ENCODE results near the gene FAM107B.
"Not testable (repeated sequence)": the region's sequence is repeated elsewhere in the genome, so short reads cannot be mapped to it uniquely, and the experiment has no call there.

FAM107B gene

DNA sequence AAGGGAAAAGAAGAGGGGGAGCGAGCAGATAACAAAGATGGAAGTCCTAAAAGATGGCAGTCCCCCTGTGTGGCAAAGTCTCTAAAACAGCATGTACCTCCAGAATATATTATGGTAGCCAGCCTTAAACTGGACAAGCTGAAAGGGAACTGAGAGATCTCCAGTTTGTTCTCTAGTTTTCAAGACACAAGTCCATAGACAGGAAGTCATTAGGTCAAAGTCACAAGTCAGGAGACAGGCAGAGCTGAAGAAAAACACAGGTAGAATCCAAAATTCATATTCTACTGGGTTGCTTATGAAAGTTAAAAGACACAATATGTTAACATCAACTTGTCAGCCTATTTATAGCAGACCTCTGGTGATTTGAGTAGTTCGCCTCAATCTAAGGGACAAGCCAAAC, 38.7 kb downstream of the FAM107B start:
- DNase-seq (ENCODE audit: low read depth): no peak

DNA sequence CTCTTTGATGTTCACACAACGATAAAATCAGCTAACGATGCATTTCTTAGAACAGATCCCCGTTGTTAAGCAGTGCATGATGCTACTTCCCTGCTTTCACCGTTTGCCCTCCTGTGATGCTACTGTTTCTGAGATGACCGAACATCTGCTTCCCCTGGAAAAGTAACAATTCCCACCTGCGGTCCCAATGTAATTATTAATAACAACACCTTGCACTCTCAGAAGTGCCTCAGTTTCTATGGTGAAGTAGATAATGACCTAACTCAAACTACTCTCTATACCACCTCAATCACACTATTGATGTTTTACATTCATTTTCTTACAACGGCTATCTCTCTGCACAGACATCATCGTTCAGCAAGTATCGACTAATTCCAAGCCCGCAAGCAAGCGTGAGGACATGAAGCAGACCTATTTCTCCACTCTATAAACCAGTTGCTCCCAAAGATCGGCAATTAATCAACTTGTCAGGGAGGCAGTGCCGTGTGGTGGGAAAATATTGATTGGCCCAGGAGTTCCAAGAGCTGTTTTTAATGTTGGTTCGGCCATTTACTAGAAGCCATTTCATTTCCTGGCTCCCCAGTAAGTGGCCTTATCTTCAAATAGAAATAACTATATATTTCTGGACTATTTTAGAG, 42.7 kb downstream of the FAM107B start:
- DNase-seq (ENCODE audit: low read depth): no peak

DNA sequence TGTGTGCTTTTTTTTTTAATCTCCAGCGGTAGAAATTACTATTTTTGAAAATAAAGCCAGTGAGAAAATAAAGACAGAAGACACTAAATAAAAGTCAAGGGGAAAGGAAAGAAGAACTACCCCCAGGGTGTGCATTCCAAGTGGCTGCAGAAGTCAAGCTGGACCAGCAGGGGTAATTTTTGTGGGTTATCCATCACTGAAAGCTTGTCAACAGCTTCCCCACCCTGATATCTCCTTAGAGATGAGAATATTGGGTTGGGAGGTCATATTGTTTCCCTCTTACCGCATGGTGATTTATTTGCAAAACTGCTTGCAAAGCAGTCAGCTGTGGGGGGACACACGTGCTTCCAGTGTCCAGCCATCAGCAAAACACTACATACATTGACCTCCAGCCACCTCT, 46.4 kb downstream of the FAM107B start:
- no peak for DNase-seq (ENCODE audit: low read depth)

DNA sequence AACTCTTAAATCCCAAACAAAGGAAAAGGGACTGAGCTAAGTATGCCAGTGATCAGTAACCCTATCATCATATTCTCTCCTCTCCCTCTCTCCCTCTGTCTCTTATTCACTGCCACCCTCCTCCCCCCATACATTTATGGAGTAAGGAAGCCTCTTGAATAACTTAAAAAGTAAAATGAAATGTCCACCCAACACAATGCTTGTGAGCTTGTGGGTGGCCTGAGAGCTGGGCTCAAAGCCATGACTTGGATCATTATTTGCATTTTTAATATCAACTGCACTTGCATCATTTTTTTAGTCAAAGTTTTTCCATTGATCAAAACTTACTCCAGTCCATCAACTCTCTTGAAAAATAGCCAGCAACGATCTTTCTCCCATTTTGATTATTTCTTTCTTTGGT, 46.8 kb downstream of the FAM107B start:
- DNase-seq (ENCODE audit: low read depth): no peak

DNA sequence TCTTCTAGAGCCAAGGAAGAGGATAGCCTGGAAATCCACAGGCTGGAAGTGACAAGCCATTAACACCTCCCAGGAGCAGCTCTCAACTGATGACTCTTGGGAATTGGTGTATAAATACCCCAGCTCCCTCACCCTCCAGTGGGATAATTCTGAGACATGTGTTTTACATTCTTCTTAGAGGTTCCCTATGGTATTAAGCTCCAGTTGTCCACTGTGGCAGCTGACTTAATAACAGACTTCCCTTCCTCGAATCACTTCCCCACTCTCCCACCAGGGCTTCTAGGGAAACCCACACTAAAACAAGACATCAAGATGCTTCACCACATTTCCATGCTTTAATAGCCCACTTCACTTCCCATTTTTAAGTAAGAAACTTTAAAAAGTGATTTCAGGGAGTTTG, 47.2 kb downstream of the FAM107B start:
- no peak for DNase-seq (ENCODE audit: low read depth)

DNA sequence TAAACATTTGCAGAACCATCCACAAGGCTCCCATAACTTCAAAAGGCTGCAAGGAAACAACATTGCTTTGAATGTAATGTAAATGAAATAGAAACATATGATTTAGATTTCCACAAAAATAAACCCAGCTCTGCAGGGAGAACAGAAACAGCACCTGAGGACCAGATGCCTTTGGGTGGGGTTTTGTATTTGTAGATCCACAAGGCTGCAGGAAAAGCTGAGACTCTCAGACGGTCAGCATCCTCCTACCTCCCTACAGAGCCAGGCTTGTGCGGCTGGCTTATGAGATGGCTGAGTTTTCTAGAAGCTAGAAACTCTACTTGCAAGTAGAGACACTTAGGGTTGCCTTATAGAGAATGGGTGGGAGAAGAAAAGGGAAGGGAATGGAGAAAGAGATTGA, 49.8 kb downstream of the FAM107B start:
- no peak for DNase-seq (ENCODE audit: low read depth)

DNA sequence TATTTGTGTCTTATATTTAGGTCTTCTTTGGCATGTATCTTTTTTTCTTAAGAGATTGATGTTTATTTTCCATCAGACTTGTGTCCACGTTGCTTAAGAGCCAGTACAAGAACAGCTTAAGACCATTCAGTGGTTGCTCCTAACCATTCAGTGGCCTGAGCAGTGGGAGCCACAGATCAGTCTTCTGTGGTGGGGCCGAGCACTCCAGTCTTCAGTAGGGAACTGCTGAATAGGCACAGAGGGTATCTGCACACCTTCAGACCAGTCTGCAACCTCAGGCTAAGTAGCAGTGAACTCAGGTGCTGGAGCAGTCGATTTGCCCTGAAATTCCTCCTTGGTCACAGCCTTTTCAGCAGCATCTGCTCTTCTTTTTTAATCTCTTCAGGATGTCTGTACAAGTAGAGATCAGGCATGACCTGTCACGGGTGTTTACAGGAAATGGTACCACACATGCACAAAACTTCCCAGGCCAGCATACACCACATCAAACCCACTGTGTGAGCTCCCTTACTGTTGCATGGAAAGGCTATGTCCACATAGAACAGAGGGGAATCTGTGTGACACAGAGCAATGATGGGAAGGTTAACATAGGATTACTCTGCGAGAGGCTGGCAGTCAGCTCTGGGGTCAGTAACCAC, 51.5 kb downstream of the FAM107B start:
- DNase-seq (ENCODE audit: low read depth): no peak

DNA sequence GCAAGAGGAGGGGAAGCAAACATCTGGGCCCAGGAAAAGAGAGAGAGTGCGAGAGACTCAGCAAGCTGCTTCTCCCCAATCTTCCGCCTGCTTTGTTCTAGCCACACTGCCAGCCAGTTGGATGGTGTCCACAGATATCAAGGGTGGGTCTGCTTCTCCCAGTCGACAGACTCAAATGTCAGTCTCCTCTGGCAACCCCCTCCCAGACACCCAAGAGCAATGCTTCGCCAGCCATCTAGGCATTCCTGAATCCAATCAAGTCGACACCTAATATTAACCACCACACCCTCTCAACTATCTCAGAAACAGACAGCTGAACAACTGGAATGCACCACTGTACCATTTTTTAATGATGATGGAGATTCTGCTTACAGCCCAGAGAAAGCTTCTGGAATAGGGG, 57.1 kb downstream of the FAM107B start:
- no peak for DNase-seq (ENCODE audit: low read depth)

DNA sequence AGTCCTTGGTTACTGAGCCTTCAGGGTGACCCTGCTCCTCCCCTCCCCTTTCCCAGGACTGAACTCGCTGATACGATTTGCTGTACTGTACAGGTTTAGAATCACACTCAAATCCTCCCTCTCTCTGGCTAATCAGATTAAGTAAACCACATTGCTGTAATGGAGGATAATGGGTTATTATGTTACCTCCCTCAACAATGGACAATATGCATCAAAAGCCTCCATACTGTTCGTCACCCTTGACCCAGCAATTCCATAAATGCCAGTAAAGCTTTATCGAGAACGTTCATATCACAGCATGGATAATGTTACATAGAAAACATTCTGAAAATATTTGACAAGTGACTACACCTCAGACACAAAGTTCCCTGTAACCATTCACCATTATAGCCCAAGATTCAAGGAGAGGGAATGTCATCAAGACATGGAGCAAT, 61.7 kb downstream of the FAM107B start:
- DNase-seq (ENCODE audit: low read depth): no peak

DNA sequence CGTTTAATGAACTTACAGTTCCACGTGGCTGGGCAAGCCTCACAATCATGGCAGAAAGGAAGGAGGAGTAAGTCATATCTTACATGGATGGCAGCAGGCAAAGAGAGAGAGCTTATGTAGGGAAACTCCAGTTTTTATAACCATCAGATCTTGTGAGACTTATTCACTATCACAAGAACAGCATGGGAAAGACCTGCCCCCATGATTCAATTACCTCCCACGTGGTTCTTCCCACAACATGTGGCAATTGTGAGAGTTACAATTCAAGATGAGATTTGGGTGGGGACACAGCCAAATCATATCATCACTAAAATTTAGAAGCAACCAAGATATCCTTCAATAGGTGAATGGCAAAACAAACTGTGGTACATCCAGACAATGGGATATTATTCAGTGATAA, 65.4 kb downstream of the FAM107B start:
- not testable (repeated sequence) for DNase-seq (ENCODE audit: low read depth)

DNA sequence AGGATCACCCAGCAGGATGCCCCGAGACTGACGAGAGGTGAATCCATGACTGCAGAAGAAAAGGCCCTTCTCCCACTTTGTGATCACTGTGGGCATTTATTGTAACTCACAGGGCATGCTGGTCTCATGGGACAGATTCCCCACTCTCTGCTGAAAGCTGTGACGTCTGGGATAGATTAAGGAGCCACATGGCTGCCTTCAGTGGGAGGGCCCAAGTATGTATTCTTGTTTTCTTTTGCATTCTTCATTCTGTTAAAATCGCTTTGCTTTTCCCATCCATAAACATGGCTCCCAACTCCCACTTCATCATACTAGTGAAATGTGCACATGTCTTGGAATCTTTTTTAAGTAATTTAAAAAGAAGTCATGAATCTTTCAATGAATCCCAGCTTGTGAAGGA, 67.2 kb downstream of the FAM107B start:
- peak; percentile 19 for DNase-seq (ENCODE audit: low read depth)

DNA sequence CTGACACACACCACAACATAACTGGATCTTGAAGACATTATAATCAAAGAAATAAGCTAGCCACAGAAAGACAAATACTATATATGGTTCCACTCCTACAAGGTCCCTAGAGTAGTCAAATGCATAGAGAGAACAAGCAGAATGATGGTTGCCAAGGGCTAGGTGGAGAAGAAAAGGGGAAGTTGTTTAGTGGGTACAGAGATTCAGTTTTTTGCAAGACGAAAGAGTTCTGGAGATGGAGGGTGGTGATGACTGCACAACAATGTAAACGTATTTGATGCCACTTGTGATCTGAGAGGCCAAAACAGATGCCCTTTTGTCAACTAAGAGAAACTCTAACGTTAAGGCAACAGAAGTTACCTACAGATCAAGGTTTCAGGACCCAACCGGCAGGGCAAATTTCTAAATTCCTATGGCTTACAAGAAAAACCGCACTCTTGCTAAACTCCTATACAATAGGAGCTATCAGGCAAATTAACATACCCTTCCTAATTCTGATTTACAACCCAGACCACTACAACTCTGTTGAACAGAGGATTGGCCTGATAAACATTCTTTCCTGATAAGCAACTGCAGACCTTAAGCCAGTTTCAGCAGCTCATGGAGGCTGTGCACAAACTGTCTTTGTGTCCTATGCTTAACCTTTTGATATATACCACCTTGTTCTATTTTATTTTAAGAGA, 69.0 kb downstream of the FAM107B start:
- no peak for DNase-seq (ENCODE audit: low read depth)

DNA sequence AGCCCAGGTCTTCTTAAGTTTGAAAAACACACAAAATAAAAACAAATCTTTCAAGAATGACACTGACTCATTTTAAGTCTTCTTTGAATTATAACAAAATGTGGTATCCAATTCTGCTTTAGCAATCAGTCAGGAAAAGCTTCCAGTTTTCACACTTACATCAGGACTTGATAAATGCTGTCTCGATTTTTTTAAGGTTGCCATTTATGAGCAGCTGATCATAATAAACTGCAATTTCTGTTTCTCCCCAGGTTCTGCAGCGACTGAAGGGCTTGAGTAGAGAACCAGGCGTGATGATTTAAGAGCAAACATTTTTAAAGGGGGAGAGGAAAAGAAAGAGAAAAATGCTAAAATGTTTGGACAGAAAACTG, 71.1 kb downstream of the FAM107B start:
- DNase-seq (ENCODE audit: low read depth): no peak

DNA sequence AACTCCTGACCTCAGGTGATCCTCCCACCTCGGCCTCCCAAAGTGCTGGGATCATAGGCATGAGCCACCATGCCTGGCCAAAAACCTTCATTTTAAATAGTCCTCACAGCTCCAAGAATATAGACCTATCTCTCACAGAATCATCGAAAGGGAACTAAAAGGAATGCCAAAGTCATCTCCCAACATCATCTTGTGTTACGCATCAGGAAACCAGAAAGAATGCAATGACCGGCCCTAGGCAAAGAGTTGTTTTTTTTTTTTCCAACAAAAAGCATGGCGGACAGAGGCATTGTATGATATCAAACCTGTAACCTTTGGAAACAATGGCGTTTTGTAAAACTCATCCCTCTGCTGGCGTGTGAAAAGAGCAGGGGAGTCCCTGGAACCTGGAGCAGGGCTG, 73.2 kb downstream of the FAM107B start:
- no peak for DNase-seq (ENCODE audit: low read depth)

DNA sequence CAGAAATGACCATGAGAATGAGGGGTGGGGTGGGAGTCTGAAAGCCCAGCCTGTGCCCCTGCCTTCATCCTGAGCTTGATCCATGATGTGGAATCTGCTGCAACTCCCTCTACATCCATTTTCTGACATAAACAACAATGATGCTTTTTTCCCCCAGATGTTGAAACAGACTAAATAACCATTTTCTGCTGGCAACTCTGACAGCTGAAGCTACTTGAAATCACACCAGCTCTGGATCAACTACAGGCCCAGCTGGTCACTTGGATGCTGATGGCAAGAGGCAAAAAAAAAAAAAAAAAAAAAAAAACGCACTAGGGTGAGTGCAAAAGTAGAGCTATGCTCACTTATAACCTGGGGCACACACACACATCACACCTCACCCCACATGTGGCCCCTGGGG, 74.2 kb downstream of the FAM107B start:
- no peak for DNase-seq (ENCODE audit: low read depth)

DNA sequence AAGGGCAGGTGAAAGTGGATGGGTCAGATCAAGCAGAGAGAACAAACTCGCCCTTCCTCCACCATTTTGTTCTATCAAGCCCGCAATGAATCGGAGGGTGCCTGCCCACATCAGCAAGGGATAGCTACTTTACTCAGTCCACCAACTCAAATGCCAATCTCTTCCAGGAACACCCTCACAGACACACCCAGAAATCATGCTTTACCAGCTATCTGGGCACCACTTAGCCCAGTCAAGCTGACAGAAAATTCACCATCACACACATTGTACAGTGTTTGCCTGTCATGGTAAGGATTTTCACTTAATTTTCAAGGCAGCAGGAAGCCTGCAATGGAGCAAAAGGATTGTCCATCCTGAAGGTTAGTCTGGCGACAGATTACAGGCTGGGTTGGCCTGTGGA, 75.2 kb downstream of the FAM107B start:
- DNase-seq (ENCODE audit: low read depth): no peak

DNA sequence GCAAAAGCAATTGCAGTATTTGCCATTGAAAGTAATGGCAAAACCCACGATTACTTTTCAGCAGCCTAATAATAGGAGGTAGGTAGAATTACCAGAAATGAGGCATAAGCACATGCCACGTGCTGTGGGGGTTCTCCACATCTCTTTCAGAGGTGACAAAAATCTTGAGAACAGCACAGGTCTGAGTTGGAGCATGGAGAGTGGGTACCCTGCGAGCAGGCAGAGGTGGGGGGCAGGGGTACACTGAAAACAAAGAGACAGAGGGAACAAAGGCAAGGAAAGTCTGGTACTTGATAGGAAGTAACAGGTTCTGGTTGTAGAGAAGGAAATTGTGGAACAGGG, 75.9 kb downstream of the FAM107B start:
- DNase-seq (ENCODE audit: low read depth): no peak

DNA sequence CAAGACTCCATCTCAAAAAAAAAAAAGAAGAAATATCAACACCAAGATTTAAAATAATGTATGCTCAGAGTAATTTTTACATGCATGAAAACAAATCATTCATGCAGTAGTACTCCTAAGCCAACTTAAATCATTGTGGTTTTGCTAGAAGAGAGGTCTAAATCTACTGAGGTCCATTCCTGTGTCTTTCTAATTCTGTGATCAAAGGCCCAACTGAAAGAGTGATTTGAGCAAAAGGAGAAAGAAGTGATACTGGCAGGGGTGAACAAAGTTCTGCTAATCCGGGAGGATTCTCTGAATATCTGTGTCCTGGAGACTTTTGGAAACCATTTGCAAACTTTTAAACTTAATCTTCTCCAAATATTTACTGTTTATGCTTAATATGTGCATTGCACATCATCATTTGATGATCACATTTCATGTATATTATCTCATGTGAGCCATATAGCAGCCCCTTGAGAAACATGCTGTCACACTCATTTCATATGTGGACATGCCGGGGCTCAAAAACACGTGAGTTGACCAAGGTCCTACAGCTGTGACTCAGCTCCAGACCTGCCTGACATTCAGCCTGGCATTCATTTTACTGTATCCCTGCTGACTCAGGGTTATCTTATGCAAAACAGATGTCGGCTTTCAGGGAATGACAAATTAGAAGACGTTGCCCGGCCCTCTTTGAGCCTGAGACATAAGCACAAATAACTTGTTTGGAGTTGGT, 76.4 kb downstream of the FAM107B start:
- peak; percentile 43 for DNase-seq (ENCODE audit: low read depth)

DNA sequence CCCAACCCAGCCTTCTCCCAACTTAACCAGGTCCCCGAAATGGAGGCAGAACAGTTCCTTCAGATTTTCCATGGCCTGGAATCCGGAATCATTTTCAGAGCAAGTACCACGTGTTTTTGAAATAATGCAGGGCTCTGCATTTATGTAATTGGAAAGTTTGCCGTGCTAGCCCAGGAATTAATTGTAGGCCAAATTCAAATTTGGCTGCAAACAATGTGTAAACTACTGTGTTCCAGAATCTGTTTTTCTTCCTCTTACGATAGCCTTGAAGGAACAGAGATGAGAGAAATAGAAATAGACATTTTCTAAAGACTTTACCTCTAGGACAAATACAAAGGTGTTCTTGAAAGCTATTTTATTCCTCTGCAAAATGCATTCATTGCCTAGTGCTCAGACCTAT, 77.4 kb downstream of the FAM107B start:
- no peak for DNase-seq (ENCODE audit: low read depth)

DNA sequence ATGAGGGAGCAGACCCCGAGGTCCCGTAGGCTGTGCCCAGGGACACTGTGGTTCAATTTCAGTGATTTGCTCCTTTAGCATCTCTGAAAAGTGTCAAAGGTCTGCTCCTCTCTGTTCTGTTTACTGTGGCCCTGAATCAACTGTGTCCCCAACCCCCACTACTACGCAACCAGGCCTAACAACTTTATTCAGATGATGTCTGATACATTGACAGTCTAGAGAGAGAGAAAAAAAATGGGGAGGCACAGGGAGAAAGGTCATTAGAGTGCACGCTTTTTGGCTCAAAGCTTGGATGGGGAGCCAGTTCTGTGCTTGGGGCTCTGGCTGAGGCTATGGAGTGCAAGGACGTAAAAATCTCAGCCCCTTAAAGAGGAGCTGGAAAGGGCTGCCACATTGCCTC, 77.9 kb downstream of the FAM107B start:
- DNase-seq (ENCODE audit: low read depth): no peak

DNA sequence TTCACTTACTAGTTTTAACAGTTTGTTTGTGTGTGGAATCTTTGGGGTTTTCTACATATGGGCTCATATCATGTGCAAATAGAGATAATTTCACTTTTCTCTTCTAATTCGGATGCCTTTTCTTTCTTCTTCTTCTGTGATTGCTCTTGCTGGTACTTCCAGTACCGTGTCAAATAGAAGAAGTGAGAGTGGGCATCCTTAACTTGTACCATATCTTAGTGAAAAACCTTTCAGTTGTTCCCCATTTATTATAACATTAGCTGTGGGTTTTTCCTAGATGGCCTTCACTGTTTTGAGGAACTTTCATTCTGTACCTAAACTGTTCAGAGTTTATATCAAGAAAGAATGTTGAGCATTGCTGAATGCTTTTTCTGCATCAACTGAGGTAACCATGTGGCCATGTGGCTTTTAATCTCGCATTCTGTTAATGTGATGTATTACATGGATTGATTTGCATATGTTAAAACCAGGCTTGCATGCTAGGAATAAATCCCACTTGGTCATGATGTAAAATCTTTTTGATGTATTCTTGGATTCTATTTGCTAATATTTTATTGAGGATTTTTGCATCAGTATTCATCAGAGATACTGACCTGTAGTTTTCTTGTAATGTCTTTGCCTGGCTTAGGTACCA, 78.7 kb downstream of the FAM107B start:
- no peak for DNase-seq (ENCODE audit: low read depth)

DNA sequence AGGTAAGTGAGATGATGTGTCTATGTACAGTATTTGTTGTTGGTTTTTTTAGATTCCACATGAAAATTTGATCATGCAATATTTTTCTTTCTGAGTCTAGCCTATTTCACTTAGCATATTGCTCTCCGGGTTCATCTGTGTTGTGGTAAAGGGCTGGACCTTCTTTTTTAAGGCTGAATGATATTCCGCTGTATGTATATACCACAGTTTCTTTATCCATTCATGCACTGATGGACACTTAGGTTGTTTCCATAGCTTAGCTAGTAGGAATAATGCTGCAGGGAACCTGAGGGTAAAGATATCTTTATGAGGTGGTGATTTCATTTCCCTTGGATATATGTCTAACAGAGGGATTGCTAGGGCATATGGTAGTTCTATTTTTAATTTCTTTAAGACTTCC, 80.8 kb downstream of the FAM107B start:
- no peak for DNase-seq (ENCODE audit: low read depth)

Data from stromal cell of bone marrow (primary cell).